GM18508 (cell line): ENCODE results near the gene PXT1.

Experiments
- ATAC-seq: cut with Tn5 transposase; IDR thresholded peaks from one replicate; pipeline ENCODE4 v1.9.1; 2021; ENCODE audit warnings: moderate number of reproducible peaks; ENCODE audit not compliant: insufficient read depth, unreplicated experiment

Gene PXT1

GRCh38 chr6:36350681-36351571 is 91.7 kb downstream of the PXT1 start:
- ATAC-seq = no peak

GRCh38 chr6:36350082-36350481 is 92.6 kb downstream of the PXT1 start:
- no peak for ATAC-seq

GRCh38 chr6:36349240-36349639 is 93.4 kb downstream of the PXT1 start:
- ATAC-seq = no peak

GRCh38 chr6:36347621-36348020 is 95.0 kb downstream of the PXT1 start:
- no peak for ATAC-seq

DNA sequence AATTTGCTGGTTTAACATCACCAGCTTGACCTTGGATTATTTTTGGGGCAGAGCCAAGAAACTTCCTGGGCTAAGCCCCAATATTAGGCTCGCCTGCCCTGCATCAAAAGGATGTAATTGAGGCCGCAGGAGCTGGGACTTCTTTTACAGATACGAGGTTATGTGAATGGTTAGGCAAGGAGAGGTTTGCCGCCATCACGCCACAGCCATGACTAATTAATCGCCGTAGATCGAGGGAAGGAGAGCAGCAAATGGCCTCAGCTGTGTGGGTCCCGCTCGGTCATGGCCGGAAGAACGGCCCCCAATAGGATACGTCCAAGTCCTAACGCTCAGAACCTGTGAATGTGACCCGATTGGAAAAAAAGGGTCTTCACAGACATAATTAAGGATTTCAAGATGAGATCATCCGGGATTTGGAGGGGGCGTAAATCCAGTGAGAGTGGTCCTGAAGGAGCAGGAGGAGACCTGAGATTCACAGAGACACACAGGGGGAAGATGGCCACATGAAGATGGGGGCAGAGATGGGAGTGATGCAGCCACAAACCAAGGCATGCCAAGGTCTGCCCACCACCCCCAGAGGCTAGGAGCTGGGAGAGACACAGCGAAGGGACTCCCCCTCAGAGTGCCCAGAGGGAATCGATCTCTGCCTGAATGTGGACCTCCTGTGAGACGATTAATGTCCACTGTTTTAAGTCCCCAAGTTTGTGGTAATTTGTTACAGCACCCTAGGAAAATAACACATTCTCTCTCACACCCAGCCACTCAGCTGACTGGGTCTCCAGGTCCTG is 96.0 kb downstream of the PXT1 start:
- ATAC-seq = no peak

DNA sequence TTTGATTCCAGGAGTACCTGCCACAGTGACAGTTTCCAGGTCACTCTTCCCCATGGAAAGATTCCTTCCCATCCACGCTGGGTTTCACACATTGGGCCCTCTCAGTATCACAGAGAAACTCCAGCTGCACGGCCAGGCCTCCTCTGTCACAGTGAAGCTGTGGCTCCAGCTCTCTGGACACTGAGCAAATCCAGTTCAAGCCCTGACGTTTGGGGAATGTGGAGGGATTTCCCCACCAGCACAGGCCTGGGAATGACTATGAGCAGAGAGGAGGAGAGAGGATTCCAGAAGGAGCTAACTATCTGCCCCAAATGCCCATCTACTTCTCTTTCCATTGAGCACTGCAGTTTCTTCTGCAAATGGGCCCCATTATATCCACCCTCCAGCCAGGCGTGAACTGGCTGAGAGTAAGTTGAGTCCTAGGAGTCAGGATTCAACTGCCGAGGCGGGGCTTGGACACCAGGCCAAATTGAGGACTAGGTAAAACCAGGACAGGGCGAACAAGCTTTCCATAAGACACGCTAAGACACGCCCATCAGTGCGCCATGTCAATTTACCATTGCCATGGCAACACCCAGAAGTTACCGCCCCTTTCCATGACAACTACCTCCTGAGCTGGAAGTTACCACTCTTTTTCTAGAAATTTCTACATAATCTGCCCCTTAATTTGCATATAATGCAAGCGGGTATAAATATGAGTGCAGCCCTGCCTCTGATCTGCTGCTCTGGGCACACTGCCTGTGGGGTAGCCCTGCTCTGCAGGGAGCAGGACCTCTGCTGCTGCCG is 96.8 kb downstream of the PXT1 start:
- no peak for ATAC-seq

GRCh38 chr6:36343109-36343680 is 99.5 kb downstream of the PXT1 start:
- ATAC-seq = no peak

GRCh38 chr6:36340618-36341454 is 101.8 kb downstream of the PXT1 start:
- no peak for ATAC-seq
